DND-41 (cell line): Measurements from ENCODE around the gene OGFR.

Experiments used
- CTCF ChIP-seq: IDR thresholded peaks from 2 replicates; pipeline ENCODE4 v1.5.1; 2012; ENCODE audit warnings: borderline replicate concordance, low read length, moderate library complexity, mild to moderate bottlenecking; ENCODE audit not compliant: poor library complexity, severe bottlenecking; ENCODE audit errors: extremely low read depth
- EZH2 ChIP-seq: IDR thresholded peaks from 3 replicates; pipeline ENCODE4 v1.6.1; 2012; ENCODE audit warnings: borderline replicate concordance, low read depth, mild to moderate bottlenecking, moderate library complexity, low read length, inconsistent platforms; ENCODE audit not compliant: severe bottlenecking

DNA sequence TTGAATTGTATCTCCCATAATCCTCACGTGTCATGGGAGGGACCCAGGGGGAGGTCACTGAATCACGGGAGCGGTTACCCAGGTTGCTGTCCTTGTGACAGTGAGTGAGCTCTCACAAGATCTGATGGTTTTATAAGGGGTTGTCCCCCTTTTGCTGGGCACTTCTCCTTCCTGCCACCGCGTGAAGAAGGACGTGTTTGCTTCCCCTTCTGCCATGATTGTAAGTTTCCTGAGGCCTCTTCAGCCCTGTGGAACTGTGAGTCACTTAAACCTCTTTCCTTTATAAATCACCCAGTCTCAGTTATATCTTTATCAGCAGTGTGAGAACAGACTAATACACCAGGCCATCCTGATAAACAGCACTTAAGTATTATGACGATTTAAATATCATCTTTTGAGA is 17.3 kb upstream of the OGFR start:
- TF ChIP-seq CTCF (no peak), EZH2 (no peak)
